ENCODE data around the gene BDH1.

Gene BDH1

GRCh38 chr3:197468167-197468566 lies 87.6 kb downstream of the BDH1 start:
- Histone ChIP-seq H3K79me2 (ENCODE audit: low read length) (no peaks in the 10 kb centered on the region), H3K4me3 (ENCODE audit: low read length) (no peak overlapping the region), H4K20me1 (ENCODE audit: insufficient read depth, low read length) (no peaks in the 10 kb centered on the region; the same call in 1 of the 2 replicates), H3K27me3 (ENCODE audit: low read depth, low read length) (peaks cover 34% of the 10 kb centered on the region), H3K4me2 (ENCODE audit: low read length) (no peak overlapping the region), H3K9me3 (ENCODE audit: insufficient read depth, low read length) (no peaks in the 10 kb centered on the region), H2AFZ (ENCODE audit: low read depth, low read length) (no peak overlapping the region), H3K36me3 (replicated peaks; ENCODE audit: low read depth, low read length) (no peaks in the 10 kb centered on the region), H3K27ac (ENCODE audit: low read length) (no peak overlapping the region), H3K4me1 (ENCODE audit: low read length) (no peaks in the 10 kb centered on the region), H3K9ac (ENCODE audit: low read length) (no peak overlapping the region)
- TF ChIP-seq CTCF (IDR thresholded peaks at IDR 0.05; ENCODE audit: low read depth, low read length) (no peak), EZH2phosphoT487 (IDR thresholded peaks at IDR 0.05; ENCODE audit: low read depth) (no peak)

GRCh38 chr3:197466586-197467399 lies 89.0 kb downstream of the BDH1 start:
- H3K9me3 ChIP-seq (ENCODE audit: insufficient read depth, low read length), result no peaks in the 10 kb centered on the region
- no peak overlapping the region for H3K4me2 ChIP-seq (ENCODE audit: low read length)
- H4K20me1 ChIP-seq (ENCODE audit: insufficient read depth, low read length), result no peaks in the 10 kb centered on the region; the same call in 1 of the 2 replicates
- no peak overlapping the region for H3K27ac ChIP-seq (ENCODE audit: low read length)
- no peak overlapping the region for H3K9ac ChIP-seq (ENCODE audit: low read length)
- no peak overlapping the region for H3K4me3 ChIP-seq (ENCODE audit: low read length)
- H3K27me3 ChIP-seq (ENCODE audit: low read depth, low read length), result peaks cover 34% of the 10 kb centered on the region
- H2AFZ ChIP-seq (ENCODE audit: low read depth, low read length), result no peak overlapping the region
- H3K79me2 ChIP-seq (ENCODE audit: low read length), result no peaks in the 10 kb centered on the region
- H3K36me3 ChIP-seq (replicated peaks; ENCODE audit: low read depth, low read length), result no peaks in the 10 kb centered on the region
- TF ChIP-seq EZH2phosphoT487 (IDR thresholded peaks at IDR 0.05; ENCODE audit: low read depth) (no peak), CTCF (IDR thresholded peaks at IDR 0.05; ENCODE audit: low read depth, low read length) (no peak)
- no peaks in the 10 kb centered on the region for H3K4me1 ChIP-seq (ENCODE audit: low read length)

- Histone ChIP-seq H3K4me1 (ENCODE audit: low read length) (no peaks in the 10 kb centered on the region), H3K9me3 (ENCODE audit: insufficient read depth, low read length) (no peaks in the 10 kb centered on the region), H3K79me2 (ENCODE audit: low read length) (no peaks in the 10 kb centered on the region), H3K27me3 (ENCODE audit: low read depth, low read length) (peaks cover 34% of the 10 kb centered on the region), H4K20me1 (ENCODE audit: insufficient read depth, low read length) (no peaks in the 10 kb centered on the region; the same call in 1 of the 2 replicates), H3K9ac (ENCODE audit: low read length) (no peak overlapping the region), H3K4me2 (ENCODE audit: low read length) (no peak overlapping the region), H2AFZ (ENCODE audit: low read depth, low read length) (no peak overlapping the region), H3K27ac (ENCODE audit: low read length) (no peak overlapping the region), H3K4me3 (ENCODE audit: low read length) (no peak overlapping the region), H3K36me3 (replicated peaks; ENCODE audit: low read depth, low read length) (no peaks in the 10 kb centered on the region)
- TF ChIP-seq EZH2phosphoT487 (IDR thresholded peaks at IDR 0.05; ENCODE audit: low read depth) (no peak), CTCF (IDR thresholded peaks at IDR 0.05; ENCODE audit: low read depth, low read length) (no peak)
These were observed 89.7 kb downstream of the BDH1 start for GRCh38 chr3:197465996-197466549.

GRCh38 chr3:197465197-197465995 lies 90.4 kb downstream of the BDH1 start:
- Histone ChIP-seq H4K20me1 (ENCODE audit: insufficient read depth, low read length) (no peaks in the 10 kb centered on the region; the same call in 1 of the 2 replicates), H3K4me1 (ENCODE audit: low read length) (no peaks in the 10 kb centered on the region), H3K79me2 (ENCODE audit: low read length) (no peaks in the 10 kb centered on the region), H2AFZ (ENCODE audit: low read depth, low read length) (no peak overlapping the region), H3K4me2 (ENCODE audit: low read length) (no peak overlapping the region), H3K36me3 (replicated peaks; ENCODE audit: low read depth, low read length) (no peaks in the 10 kb centered on the region), H3K27me3 (ENCODE audit: low read depth, low read length) (peaks cover 34% of the 10 kb centered on the region), H3K9ac (ENCODE audit: low read length) (no peak overlapping the region), H3K4me3 (ENCODE audit: low read length) (no peak overlapping the region), H3K27ac (ENCODE audit: low read length) (no peak overlapping the region), H3K9me3 (ENCODE audit: insufficient read depth, low read length) (no peaks in the 10 kb centered on the region)
- TF ChIP-seq CTCF (IDR thresholded peaks at IDR 0.05; ENCODE audit: low read depth, low read length) (no peak), EZH2phosphoT487 (IDR thresholded peaks at IDR 0.05; ENCODE audit: low read depth) (no peak)

Data from OCI-LY3 (cell line).